ENCODE data around the gene LYRM4.

DNA sequence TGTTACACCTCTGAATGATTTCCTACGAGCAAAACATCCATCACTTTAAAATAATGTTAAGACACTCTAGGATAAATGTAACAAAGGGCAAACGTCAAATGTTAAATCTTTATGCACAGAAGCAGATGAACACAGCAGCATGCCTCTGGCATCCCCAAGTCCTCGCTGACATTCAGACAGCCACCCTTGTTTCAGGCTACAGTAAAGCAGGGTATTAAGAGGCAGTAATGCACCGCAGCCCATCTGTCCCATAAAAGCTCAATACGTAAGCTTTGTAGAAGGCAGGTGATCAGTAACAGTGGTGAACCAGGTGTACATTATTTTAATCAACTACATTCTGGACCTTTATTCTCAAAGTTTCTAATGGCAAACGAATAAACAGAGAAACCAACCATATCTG, 110.9 kb downstream of the LYRM4 start:
- TF ChIP-seq, protein P1, sequence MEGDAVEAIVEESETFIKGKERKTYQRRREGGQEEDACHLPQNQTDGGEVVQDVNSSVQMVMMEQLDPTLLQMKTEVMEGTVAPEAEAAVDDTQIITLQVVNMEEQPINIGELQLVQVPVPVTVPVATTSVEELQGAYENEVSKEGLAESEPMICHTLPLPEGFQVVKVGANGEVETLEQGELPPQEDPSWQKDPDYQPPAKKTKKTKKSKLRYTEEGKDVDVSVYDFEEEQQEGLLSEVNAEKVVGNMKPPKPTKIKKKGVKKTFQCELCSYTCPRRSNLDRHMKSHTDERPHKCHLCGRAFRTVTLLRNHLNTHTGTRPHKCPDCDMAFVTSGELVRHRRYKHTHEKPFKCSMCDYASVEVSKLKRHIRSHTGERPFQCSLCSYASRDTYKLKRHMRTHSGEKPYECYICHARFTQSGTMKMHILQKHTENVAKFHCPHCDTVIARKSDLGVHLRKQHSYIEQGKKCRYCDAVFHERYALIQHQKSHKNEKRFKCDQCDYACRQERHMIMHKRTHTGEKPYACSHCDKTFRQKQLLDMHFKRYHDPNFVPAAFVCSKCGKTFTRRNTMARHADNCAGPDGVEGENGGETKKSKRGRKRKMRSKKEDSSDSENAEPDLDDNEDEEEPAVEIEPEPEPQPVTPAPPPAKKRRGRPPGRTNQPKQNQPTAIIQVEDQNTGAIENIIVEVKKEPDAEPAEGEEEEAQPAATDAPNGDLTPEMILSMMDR (IDR thresholded peaks at IDR 0.05) = no peak
- no peak for TF ChIP-seq ZFX (IDR thresholded peaks at IDR 0.05; ENCODE audit: borderline replicate concordance)
